ENCODE data around the gene C1QTNF6. TPM values are rescaled to one million over a fixed set of nuclear protein-coding genes. Genes with fewer than 3 reads are reported as not detected.

The C1QTNF6 gene
- total and polyA plus RNA-seq, 2 donors (not counting 3 experiments of a cell fraction or from before 2014, with no cell fraction given), result 20.2 to 27.6 TPM

DNA sequence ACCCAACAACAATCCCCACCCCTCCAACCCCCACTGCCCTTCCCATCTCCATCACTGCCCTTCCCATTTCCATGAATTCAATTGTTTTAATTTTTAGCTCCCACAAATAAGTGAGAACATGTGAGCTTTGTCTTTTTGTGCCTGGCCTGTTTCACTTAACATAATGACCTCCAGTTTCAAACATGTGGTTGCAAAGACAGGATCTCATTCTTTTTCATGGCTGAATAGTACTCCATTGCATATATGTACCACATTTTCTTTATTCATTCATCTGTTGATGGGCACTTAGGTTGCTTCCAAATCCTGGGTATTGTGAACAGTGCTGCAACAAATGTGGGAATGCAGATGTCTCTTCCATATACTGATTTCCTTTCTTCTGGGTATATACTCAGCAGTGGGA lies 37.3 kb downstream of the C1QTNF6 start:
- Histone ChIP-seq H3K79me2 (ENCODE audit: control insufficient read depth, insufficient read depth, low read length) (no peaks in the 10 kb centered on the region), H3K36me3 (ENCODE audit: control insufficient read depth in 2 of 2, extremely low read depth in 1 of 2, insufficient read depth in 2 of 2, low read length in 2 of 2) (no peaks in the 10 kb centered on the region), H4K20me1 (replicated peaks; ENCODE audit: control insufficient read depth, extremely low read depth, insufficient read depth, low read length) (no peaks in the 10 kb centered on the region), H2AFZ (ENCODE audit: low read depth, low read length) (no peak overlapping the region), H3K4me2 (ENCODE audit: insufficient read depth, low read length) (no peak overlapping the region), H3K9me1 (replicated peaks; ENCODE audit: control insufficient read depth, extremely low read depth, insufficient read depth, low read length) (no peaks in the 10 kb centered on the region), H3K9ac (replicated peaks; ENCODE audit: extremely low read depth, insufficient read depth, low read length) (no peak overlapping the region), H3K27me3 (ENCODE audit: control insufficient read depth in 2 of 2, insufficient read depth in 2 of 2, low read length in 2 of 2) (peaks cover 0 to 5% of the 10 kb centered on the region in 2 experiments), H3K9me3 (replicated peaks; ENCODE audit: control insufficient read depth, insufficient read depth, low read length) (no peaks in the 10 kb centered on the region), H3K27ac (ENCODE audit: insufficient read depth, low read depth, low read length) (no peak overlapping the region), H3K4me3 (replicated peaks in 1 of 3; ENCODE audit: insufficient read depth in 1 of 3, low read depth in 1 of 3, low read length in 3 of 3) (no peak overlapping the region), H3K4me1 (ENCODE audit: control insufficient read depth, extremely low read depth, insufficient read depth, low read length) (no peaks in the 10 kb centered on the region)
- ChIA-PET CTCF (interaction anchor here (1.0 to 1.4 kb wide), 2 partner anchors 31 to 49 kb away, joined by 3 to 5 read pairs; no protein-coding TSS in a partner anchor), POLR2A (no interaction called here)
- no TSS peak for BruUV-seq (replicated peaks)
- FAIRE-seq (no peak), DNase-seq (ENCODE audit: low read depth, low spot score) (no peak)
- dilution Hi-C loops (cut with MboI; ENCODE audit: extremely low pct_ligation_motif_present, low sequenced_read_pairs), result no loop called here
- TF ChIP-seq FOS (IDR thresholded peaks at IDR 0.05; ENCODE audit: borderline replicate concordance, insufficient read depth, low read length) (no peak), EZH2 (IDR thresholded peaks at IDR 0.05; ENCODE audit: borderline replicate concordance, low read depth, low read length, severe bottlenecking) (no peak), POLR2A (IDR thresholded peaks at IDR 0.05; ENCODE audit: low read depth, low read length) (no peak), GATA2 (IDR thresholded peaks at IDR 0.05; ENCODE audit: insufficient read depth, insufficient read length, low read depth, low read length) (no peak), POLR2AphosphoS5 (IDR thresholded peaks at IDR 0.05; ENCODE audit: insufficient read depth, low read depth, low read length) (no peak), MYC (IDR thresholded peaks at IDR 0.05; ENCODE audit: low read depth, low read length) (no peak), JUN (IDR thresholded peaks at IDR 0.05; ENCODE audit: borderline replicate concordance, insufficient read depth, insufficient read length, low read depth) (no peak)
- TF ChIP-seq, protein P1, sequence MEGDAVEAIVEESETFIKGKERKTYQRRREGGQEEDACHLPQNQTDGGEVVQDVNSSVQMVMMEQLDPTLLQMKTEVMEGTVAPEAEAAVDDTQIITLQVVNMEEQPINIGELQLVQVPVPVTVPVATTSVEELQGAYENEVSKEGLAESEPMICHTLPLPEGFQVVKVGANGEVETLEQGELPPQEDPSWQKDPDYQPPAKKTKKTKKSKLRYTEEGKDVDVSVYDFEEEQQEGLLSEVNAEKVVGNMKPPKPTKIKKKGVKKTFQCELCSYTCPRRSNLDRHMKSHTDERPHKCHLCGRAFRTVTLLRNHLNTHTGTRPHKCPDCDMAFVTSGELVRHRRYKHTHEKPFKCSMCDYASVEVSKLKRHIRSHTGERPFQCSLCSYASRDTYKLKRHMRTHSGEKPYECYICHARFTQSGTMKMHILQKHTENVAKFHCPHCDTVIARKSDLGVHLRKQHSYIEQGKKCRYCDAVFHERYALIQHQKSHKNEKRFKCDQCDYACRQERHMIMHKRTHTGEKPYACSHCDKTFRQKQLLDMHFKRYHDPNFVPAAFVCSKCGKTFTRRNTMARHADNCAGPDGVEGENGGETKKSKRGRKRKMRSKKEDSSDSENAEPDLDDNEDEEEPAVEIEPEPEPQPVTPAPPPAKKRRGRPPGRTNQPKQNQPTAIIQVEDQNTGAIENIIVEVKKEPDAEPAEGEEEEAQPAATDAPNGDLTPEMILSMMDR (IDR thresholded peaks at IDR 0.05; ENCODE audit: extremely low read depth in 1 of 2, insufficient read depth in 1 of 2, low read depth in 1 of 2, low read length in 2 of 2), result no peak
- TF ChIP-seq, protein P2, sequence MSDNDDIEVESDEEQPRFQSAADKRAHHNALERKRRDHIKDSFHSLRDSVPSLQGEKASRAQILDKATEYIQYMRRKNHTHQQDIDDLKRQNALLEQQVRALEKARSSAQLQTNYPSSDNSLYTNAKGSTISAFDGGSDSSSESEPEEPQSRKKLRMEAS (IDR thresholded peaks at IDR 0.05; ENCODE audit: insufficient read depth, insufficient read length), result no peak
- intact Hi-C loops (cut with micrococcal nuclease), result no loop called here

Data from endothelial cell of umbilical vein (primary cell).